H1 (cell line): ENCODE data around the gene TSEN54. TPM values are rescaled to one million over a fixed set of nuclear protein-coding genes. Genes with fewer than 3 reads are reported as not detected.

Experiments used
- ATF3 ChIP-seq: IDR thresholded peaks from 2 replicates; pipeline ENCODE4 v1.6.1; 2011; ENCODE audit warnings: low read depth, mild to moderate bottlenecking, low read length; ENCODE audit not compliant: insufficient read depth
- BCL11A ChIP-seq, 2 experiments: IDR thresholded peaks; one replicate each; pipeline ENCODE4 v1.6.1; 2011; ENCODE audit warnings: low read depth in 2 of 2, low read length in 2 of 2, mild to moderate bottlenecking in 2 of 2
- CBX5 ChIP-seq: fragments of 300-800, 300-1000 bp; sonication (generic); IDR thresholded peaks from 2 replicates; pipeline ENCODE4 v1.7.1; 2016; ENCODE audit warnings: antibody characterized with exemption, low read length, low read depth
- CHD7 ChIP-seq: fragments of 300-600 bp; sonication (generic); IDR thresholded peaks from 2 replicates; pipeline ENCODE4 v1.7.1; 2012; ENCODE audit warnings: low read length, moderate library complexity, mild to moderate bottlenecking, inconsistent platforms; ENCODE audit not compliant: insufficient replicate concordance
- JUND ChIP-seq: IDR thresholded peaks from 2 replicates; pipeline ENCODE4 v1.6.1; 2011; ENCODE audit warnings: mild to moderate bottlenecking, improper control_type of control experiment, low read length
- KDM5A ChIP-seq: fragments of 200-600 bp; IDR thresholded peaks from 2 replicates; pipeline ENCODE4 v1.7.1; 2012; ENCODE audit warnings: mild to moderate bottlenecking, low read length, inconsistent platforms, mixed read lengths
- MAX ChIP-seq: IDR thresholded peaks from 2 replicates; pipeline ENCODE4 v1.6.1; 2012; ENCODE audit warnings: inconsistent platforms
- TEAD4 ChIP-seq: IDR thresholded peaks from 2 replicates; pipeline ENCODE4 v1.6.1; 2012; ENCODE audit warnings: low read depth, low read length, inconsistent platforms, mixed read lengths
- polyA plus RNA-seq, 7 experiments: library from polyadenylated mRNA; depleted of rRNA in 3 of 7; stranded (reverse) in 5 of 7; unstranded in 2 of 7; fragments of >200 nt in 5 of 7; fragments of 200-250 nt in 2 of 7; gene quantifications; 1 replicate in 5 of 7; 2 replicates in 1 of 7; 4 replicates in 1 of 7; pipeline versions ENCODE4 v1.2.1 to v1.2.3, GENCODE V29; 2011 to 2013; ENCODE audit warnings: missing spikeins in 2 of 7, mixed read lengths in 2 of 7
- total RNA-seq: library from RNA; stranded (reverse); fragmentation: NEBNext Ultra II Directional; extraction: Animal tissue kit (Norgen Biotek cat#: 25700); gene quantifications from 2 replicates; pipeline ENCODE4 v1.2.1, GENCODE V29; 2021
- TF ChIP-seq, protein P1 (sequence below): IDR thresholded peaks from 2 replicates; pipeline ENCODE4 v1.6.1; 2012; ENCODE audit warnings: inconsistent platforms

TSEN54 gene
- total and polyA plus RNA-seq, 2 of the 8 experiments (the other 6 are each of a cell fraction or from before 2014, with no cell fraction given) = 43.6 to 60.3 TPM

DNA sequence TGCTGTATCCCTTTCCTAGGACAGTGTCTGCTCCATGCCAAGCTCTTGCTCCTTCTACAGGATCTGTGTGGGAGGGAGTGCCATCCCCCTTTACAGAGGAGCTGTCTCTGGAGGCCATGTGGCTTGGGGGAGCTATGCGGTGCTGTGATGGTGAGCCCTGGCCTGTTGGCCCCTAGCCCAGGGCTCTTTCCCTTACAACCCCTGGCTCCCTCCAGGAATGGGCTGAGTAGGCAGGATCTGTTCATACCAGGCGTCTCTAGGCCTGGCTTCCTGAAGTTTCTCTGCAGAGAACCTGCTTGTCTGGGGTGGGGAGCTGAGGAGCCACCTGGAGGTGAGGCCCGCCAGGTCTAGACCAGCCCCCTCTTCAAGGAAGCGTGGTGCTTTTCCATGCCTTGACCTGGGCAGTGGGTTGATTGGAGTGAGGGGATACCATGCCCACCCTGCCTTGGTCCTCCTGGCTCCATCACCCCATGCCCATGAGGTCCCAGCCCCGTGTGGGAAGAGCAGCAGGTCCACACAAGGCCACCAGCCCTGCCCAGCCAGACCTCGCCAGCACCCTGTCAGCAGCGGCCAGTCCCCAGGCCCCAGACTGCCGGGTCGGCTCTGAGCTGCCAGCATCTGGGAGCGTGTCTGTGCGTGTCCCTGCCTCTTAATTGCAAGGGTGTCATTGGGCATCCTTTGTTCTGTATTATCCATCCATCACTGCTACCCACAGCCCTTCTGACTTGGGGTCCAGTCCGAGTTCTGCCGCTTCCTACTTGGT, 23.8 kb downstream of the TSEN54 start (continued):
- TF ChIP-seq CHD7 (no peak), JUND (no peak), ATF3 (no peak), CBX5 (no peak), BCL11A (IDR thresholded peaks at IDR 0.05; ENCODE audit: low read depth in 2 of 2, low read length in 2 of 2) (no peak), TEAD4 (no peak), MAX (no peak), KDM5A (no peak)
- TF ChIP-seq, protein P1, sequence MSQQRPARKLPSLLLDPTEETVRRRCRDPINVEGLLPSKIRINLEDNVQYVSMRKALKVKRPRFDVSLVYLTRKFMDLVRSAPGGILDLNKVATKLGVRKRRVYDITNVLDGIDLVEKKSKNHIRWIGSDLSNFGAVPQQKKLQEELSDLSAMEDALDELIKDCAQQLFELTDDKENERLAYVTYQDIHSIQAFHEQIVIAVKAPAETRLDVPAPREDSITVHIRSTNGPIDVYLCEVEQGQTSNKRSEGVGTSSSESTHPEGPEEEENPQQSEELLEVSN = no peak
